CD4-positive, alpha-beta T cell treated with Interferon gamma for 1 hour (primary cell): ENCODE results near the gene DOCK11.
A peak's percentile ranks its signal among the peaks of the same experiment; 100 is the strongest.
"Not testable (repeated sequence)": the region's sequence is repeated elsewhere in the genome, so short reads cannot be mapped to it uniquely, and the experiment has no call there.

ENCODE experiments used
- DNase-seq: peaks from one replicate; pipeline ENCODE4 v3.0.0-alpha.2; 2020

DOCK11 gene

DNA sequence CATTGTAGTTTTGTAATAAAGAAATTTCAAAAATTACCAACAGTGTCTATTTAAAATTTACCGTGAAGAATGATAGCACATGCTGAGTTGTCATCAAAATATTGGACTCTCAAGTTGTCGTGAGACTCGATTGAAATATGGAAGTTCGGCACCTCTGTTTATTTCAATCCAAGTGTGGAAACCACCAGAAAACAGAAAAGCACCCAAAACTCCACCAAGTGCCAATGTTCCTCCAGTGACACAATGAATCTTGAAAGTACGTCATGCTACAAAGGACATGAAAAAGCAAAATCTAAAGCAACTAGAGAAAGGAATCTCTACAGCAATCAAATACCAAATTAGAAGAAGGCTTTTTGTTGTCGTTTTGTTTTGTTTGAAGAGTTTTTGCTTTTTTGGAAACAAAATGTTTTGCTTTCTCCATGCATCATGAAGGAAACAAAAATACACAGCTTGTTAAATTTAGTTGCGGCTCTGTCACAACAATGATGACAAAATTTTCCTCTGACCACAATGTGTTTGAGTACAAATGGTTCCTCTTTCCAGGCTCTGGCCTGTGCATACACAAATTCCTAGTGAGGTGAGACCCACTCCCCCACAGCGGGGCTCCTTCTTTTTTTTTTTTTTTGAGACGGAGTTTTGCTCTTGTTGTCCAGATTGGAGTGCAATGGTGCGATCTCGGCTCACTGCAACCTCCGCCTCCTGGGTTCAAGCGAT is 222.2 kb downstream of the DOCK11 start:
- peak; percentile 20 for DNase-seq

DNA sequence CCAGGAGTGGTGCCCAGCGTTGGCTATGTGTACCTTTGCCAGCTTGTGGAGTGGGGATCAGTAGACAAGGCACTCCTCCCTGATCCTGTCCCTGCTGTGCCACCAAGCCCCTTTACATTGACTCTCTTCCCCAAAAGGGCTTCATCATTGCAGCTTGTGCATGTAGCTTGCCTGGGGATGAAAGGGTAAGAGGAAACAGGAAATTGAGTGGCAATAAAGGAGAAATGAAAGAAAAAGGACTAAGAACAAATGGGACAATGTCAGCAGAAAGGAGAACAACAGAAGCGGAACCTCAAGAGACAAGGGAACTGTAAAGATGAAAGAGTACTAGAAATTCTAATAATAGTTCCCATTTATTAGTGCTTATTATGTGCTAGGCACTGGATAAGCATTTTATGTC is 223.1 kb downstream of the DOCK11 start:
- peak; percentile 18 for DNase-seq

GRCh38 chrX:118720058-118720707 is 224.6 kb downstream of the DOCK11 start:
- no peak for DNase-seq

DNA sequence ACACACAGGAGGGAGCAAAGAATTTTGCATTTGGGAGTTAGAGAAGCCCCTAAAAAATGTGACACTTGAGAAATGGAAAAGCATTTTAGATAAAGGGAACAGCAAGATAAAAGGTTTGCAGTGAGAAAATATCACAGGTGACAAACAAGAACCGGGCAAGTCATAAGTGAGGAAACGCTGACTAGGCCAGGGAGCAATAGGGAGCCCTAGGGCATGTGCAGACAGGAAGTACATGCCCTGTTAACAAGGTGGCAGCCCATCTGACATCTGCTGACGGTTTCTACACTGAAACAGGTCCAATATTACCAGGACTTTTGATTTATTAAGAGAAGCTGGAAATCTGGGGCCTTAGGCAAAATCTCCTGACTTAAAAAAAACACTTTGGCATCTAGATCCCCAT is 227.8 kb downstream of the DOCK11 start:
- DNase-seq: no peak

DNA sequence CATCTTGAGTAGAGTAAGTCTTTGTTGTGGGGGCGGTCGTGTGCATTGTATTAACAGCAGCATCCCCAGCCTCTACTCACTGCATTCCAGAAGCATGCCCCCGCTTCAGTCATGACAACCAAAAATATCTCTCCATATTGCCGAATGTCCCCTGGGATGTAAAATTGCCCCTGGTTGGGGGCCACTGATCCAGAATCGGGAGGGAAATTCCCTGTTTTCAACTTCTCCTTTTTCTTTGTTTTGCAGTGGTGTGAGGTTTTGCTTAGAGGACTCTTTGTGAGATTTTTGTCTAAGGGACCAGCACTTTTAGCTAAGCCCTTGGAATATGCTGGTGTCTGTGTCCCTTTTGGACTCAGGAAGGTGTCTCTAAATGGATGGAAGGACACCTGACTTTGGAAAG is 228.8 kb downstream of the DOCK11 start:
- no peak for DNase-seq

DNA sequence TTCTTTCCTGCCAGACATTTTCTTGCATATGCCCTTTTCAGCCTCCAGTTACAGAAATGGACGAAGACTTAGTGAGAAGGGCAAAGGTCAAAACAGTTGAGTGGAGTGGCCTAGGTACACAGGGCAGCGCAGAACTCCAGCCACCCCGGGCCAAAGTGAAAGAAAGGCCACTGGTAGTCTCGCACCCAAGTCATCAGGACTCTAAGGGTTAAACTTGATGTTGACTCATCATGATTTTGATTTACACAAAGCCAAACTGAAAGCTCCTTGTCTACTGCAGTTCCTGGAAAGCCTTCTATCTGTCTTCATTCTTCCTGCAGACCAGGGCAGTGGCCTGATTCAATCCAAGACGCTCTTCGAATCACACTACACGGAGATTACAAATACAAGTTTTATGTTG is 229.2 kb downstream of the DOCK11 start:
- no peak for DNase-seq

- DNase-seq: no peak
These were observed 230.8 kb downstream of the DOCK11 start for GRCh38 chrX:118726396-118726795.

DNA sequence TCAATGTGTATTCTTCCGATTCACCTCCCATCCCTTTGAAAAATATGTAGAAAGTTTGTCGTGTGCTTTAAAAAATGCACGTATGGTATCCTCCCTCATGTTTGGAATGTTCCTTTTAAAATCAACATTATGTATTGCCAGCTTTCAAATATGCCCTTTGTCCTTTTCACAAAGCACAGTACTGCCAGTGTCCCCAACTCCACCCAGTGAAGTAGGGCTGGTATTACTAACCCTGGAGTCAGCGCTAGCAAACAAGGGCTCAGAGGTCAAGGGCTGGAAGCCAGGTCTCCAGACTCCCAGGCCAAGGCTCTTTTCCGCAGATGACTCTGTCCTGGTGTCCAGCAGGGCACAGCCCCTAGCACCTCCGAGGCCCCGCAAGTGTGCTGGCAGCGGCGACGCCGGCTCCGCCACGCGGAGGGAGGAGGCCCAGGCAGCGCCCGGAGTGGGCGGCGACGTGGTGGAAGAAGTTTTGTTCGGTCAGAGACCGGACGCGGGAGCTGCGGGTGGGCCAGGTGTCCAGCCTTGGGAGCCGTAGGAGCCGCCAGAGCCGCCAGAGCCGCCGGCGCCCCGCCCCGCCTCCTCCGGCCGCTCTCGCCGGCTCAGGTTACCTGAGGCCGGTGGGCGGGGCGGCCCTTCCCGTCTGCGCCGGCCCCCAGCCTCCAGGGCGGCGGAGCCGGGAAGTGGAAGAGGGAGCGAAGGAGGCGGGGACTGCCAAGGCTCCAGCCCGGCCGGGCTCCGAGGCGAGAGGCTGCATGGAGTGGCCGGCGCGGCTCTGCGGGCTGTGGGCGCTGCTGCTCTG is 231.5 kb downstream of the DOCK11 start, which contains the start of gene IL13RA1:
IL13RA1 (plus strand) TSS at position 720 of the 799 bp plus-strand sequence; CDS start at position 753, 33 bp downstream.
- peak; percentile 26 for DNase-seq

- no peak for DNase-seq
These were observed 232.2 kb downstream of the DOCK11 start for GRCh38 chrX:118727686-118728339.

DNA sequence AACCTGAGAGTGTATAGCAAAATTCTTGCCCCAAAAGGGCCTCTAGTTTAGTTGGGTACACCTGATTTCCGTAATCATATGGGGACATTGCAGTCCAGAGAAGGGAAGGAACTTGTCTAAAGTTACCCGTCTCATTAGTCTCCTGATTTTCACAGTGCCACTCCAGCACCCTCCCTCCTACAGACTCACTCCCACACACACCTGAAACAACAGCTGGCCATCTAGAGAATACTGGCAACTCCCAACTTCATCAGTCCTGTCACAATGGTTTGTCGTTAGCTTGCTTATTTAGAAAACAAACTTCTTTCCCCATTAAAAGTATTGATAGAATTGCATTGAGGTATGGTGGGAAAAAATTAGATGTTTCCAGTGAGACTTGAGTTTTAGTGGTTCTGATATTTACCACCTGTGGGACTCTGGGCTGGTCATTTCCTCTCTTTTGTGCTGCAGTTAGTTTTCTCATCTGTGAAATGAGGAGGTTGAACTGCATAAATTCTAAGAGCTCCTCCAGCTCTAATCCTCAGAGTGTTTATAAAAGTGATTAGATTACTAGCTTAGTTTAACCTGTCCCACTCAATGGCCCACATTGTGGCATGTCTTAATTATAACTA is 233.5 kb downstream of the DOCK11 start:
- DNase-seq: no peak

DNA sequence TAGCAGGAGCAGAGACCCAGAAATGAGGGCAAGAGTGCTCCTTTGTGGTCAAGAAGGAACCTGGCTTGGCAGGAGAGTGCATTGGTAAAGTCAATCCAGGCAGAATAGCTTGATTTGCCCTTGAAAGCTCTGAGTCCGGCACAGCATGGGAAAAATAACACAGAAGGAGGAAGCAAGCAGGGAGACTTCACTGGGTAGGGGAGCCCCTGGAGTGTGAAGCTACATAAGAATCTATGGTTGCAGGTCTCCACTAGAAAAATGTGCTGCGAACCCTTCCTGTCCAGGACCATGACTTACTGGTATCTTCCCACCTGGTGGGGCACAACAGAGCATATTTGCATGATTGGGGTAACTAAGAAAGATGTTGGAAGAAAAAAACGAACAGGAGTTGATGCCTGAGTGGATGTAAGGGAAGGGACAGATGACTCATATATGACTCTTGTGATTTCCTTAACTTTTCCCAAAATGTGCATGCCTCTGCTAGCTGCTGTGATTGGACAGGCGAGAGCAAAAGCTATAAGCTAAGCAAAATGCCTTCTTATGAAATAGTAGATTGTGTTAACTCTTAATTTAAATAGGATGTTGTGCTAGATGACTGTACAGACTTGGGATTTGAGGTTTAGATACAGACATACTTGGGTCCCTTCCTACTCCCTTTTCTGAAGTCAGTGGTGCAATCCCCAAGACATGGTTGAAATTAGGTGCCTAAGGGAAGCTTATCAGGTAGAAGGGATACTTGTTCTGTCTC is 235.1 kb downstream of the DOCK11 start:
- DNase-seq: no peak

DNA sequence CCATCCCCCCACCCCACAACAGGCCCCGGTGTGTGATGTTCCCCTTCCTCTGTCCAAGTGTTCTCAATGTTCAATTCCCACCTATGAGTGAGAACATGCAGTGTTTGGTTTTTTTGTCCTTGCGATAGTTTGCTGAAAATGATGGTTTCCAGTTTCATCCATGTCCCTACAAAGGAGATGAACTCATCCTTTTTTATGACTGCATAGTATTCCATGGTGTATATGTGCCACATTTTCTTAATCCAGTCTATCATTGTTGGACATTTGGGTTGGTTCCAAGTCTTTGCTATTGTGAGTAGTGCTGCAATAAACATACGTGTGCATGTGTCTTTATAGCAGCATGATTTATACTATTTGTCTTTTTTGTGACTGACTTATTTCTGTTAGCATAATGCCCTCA is 236.9 kb downstream of the DOCK11 start:
- not testable (repeated sequence) for DNase-seq

- DNase-seq: no peak
These were observed 239.3 kb downstream of the DOCK11 start for GRCh38 chrX:118734909-118735308.
